AG04450 (cell line): ENCODE results near the gene MEGF6. TPM values are rescaled to one million over a fixed set of nuclear protein-coding genes. Genes with fewer than 3 reads are reported as not detected.

Experiments used
- CTCF ChIA-PET: fragments of 300-600, 350-600 bp; formaldehyde crosslinking; extraction: SDS; loops from one replicate; lab custom pipeline; 2022; ENCODE audit warnings: antibody characterized with exemption, inconsistent platforms; lab: Charles Lee
- POLR2A ChIA-PET: fragments of 350-600 bp; formaldehyde crosslinking; extraction: SDS; loops from one replicate; lab custom pipeline; 2021; ENCODE audit warnings: antibody characterized with exemption, inconsistent platforms; lab: Yijun Ruan, JAX
- DNase-seq: peaks from one replicate; pipeline ENCODE4 v3.0.0-alpha.2; 2011; ENCODE audit warnings: low read depth, low spot score
- H3K27ac ChIP-seq: one replicate; pipeline ENCODE4 v1.5.1; 2012; ENCODE audit warnings: low read depth, low read length, control low read depth
- H3K27me3 ChIP-seq: one replicate; pipeline ENCODE4 v1.6.0; 2012; ENCODE audit warnings: low read length; ENCODE audit not compliant: control insufficient read depth, insufficient read depth
- H3K4me3 ChIP-seq: 2 replicates; pipeline ENCODE4 v1.5.1; 2011; ENCODE audit warnings: mild to moderate bottlenecking, low read depth, low read length, control low read depth
- H3K9me3 ChIP-seq: 2 replicates; pipeline ENCODE4 v1.5.1; 2012; ENCODE audit warnings: low read length; ENCODE audit not compliant: control insufficient read depth, insufficient read depth
- CTCF ChIP-seq: IDR thresholded peaks from 2 replicates; pipeline ENCODE4 v1.5.1; 2011; ENCODE audit warnings: low read depth, low read length, control low read depth, inconsistent platforms
- polyA plus RNA-seq: library from polyadenylated mRNA; depleted of rRNA; stranded (reverse); fragments of >200 nt; gene quantifications from 2 replicates; pipeline ENCODE4 v1.2.3, GENCODE V29; 2011

The MEGF6 gene
- polyA plus RNA-seq, 1 experiment, result 0.45 TPM

- Histone ChIP-seq H3K4me3 (no peak overlapping the region), H3K9me3 (peaks cover 4% of the 10 kb centered on the region; the same call in 1 of the 2 replicates), H3K27ac (no peak overlapping the region), H3K27me3 (peaks cover 41% of the 10 kb centered on the region)
- no peak for TF ChIP-seq CTCF
- ChIA-PET POLR2A (no interaction called here), CTCF (interaction anchor here (0.8 to 1.5 kb wide), 2 partner anchors 24 to 32 kb away, joined by 4 read pairs; no protein-coding TSS in a partner anchor)
- no peak for DNase-seq
Observed at GRCh38 chr1:3650248-3651025, 39.1 kb upstream of the MEGF6 start.

DNA sequence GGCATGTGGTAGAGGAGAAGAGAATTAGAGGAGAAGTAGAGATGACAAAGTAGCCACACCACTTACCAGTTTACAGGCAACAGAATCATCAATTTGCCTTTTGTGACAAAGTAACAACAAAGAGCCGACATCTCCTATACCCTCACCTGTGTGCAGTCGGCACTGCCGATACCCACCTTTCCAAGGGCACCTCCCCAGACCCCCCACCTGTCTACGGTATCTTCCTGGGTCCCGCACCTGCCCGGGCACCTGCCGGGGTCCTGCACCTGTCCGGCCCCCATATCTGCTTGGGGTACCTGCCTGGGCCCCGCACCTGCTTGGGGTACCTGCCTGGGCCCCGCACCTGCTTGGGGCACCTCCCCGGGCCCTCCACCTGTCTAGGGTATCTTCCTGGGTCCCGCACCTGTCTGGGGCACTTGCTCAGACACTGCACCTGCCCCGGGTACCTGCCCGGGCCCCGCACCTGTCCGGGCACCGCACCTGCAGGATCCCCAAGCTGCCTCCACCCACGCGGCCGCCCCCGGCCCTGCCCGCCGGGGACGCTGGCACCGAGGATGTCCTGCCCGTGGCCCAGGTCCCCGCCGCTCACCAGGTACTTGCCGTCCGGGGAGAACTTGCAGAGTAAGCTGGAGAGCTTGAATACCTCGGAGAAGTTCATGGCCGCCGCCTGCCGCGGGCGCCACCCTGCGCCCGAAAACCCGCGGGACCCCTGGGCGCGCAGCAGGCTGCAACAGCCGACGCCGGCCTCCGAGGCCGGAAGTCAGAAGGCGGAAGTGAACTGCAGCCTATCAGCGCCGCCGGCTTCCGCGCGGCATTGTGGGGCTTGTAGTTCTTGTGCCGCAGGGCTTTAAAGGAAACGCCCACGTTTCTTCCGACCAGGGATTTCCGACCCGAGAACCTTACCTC is 38.3 kb upstream of the MEGF6 start, which contains the start of gene WRAP73:
Gene WRAP73 (minus strand): TSS at position 762 of the 906 bp plus-strand sequence. CDS start 104 bp downstream, at position 658.
- POLR2A ChIA-PET, result no interaction called here
- Histone ChIP-seq H3K4me3 (peak within 1 kb of the TSS; percentile 83), H3K27me3 (peaks cover 35% of the 10 kb centered on the region), H3K9me3 (peaks cover 4% of the 10 kb centered on the region; the same call in 1 of the 2 replicates), H3K27ac (no peak within 1 kb of the TSS)
- peak; percentile 36; the same call in 1 of the 2 replicates for TF ChIP-seq CTCF
- CTCF ChIA-PET, result interaction anchor here (0.8 to 1.8 kb wide), 3 partner anchors 23 to 159 kb away, joined by 4 to 5 read pairs (median 4); no protein-coding TSS in a partner anchor
- peak; percentile 75 for DNase-seq

DNA sequence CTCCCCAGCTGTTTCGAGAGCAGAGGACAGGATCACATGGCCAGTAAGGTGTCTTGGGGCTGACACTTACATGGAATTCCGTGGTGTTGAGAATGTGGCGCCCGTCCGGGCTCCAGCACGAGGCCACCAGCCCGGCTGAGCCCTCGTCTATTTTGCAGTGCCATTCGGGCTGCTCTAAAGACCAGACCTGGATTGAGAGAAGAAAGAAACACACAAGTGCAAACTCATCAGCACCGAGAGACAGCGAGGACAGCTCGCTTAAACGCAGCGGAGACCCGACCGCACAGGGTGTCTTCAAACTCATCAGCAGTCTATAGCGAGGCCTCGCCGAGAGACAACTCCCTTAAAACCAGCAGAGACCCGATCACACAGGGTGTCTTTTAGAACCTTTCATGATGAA is 35.3 kb upstream of the MEGF6 start:
- H3K4me3 ChIP-seq, result no peak overlapping the region
- H3K27ac ChIP-seq, result no peak overlapping the region
- no peak for DNase-seq
- TF ChIP-seq CTCF, result no peak
- POLR2A ChIA-PET, result no interaction called here
- peaks cover 12% of the 10 kb centered on the region for H3K27me3 ChIP-seq
- H3K9me3 ChIP-seq, result peaks cover 4% of the 10 kb centered on the region; the same call in 1 of the 2 replicates
- CTCF ChIA-PET, result no interaction called here

- TF ChIP-seq CTCF, result no peak
- Histone ChIP-seq H3K9me3 (peaks cover 4% of the 10 kb centered on the region; the same call in 1 of the 2 replicates), H3K27me3 (peaks cover 4% of the 10 kb centered on the region), H3K4me3 (no peak overlapping the region), H3K27ac (no peak overlapping the region)
- no peak for DNase-seq
- ChIA-PET CTCF (no interaction called here), POLR2A (no interaction called here)
Observed at GRCh38 chr1:3645666-3646355, 34.5 kb upstream of the MEGF6 start.
